ENCODE data around the gene PWWP2B. TPM values are rescaled to one million over a fixed set of nuclear protein-coding genes. Genes with fewer than 3 reads are reported as not detected.

PWWP2B gene
- total and polyA plus RNA-seq, 2 of the 8 experiments (the other 6 are each of a cell fraction or from before 2014, with no cell fraction given): 5.3 to 10.8 TPM

- ChIA-PET POLR2A (ENCODE audit: partially characterized antibody) (no interaction called here), CTCF (ENCODE audit: partially characterized antibody) (interaction anchor here (1.4 to 2.3 kb wide), 4 partner anchors 22 to 74 kb away, joined by 3 to 9 read pairs (median 4); no protein-coding TSS in a partner anchor)
- no peak overlapping the region for H3K56ac ChIP-seq (replicated peaks; ENCODE audit: insufficient read length, low read depth, low read length)
- H2BK20ac ChIP-seq (ENCODE audit: low read length): no peak overlapping the region
- H3K9ac ChIP-seq (replicated peaks in 1 of 4; ENCODE audit: extremely low read depth in 1 of 4, low read depth in 3 of 4, low read length in 3 of 4): no peak overlapping the region
- H3K18ac ChIP-seq (ENCODE audit: extremely low read depth, low read length): no peak overlapping the region
- FAIRE-seq (no peak), DNase-seq (ENCODE audit: low read depth in 1 of 2, low spot score in 2 of 2) (no peak)
- H3K79me2 ChIP-seq (ENCODE audit: control insufficient read depth in 1 of 2, insufficient read depth in 2 of 2, low read length in 2 of 2): no peaks in the 10 kb centered on the region
- no peak overlapping the region for H3K4ac ChIP-seq (replicated peaks; ENCODE audit: insufficient read length, low read depth, low read length)
- H3K4me3 ChIP-seq (ENCODE audit: extremely low read depth in 1 of 4, insufficient read depth in 2 of 4, low read depth in 3 of 4, low read length in 4 of 4): no peak overlapping the region
- H2BK12ac ChIP-seq (ENCODE audit: low read depth, low read length): no peak overlapping the region
- H3K27me3 ChIP-seq (replicated peaks in 1 of 4; ENCODE audit: control insufficient read depth in 3 of 4, extremely low read depth in 1 of 4, insufficient read depth in 3 of 4, low read length in 3 of 4): no peaks in the 10 kb centered on the region
- H3K4me2 ChIP-seq (ENCODE audit: insufficient read depth in 1 of 2, low read depth in 2 of 2, low read length in 2 of 2): no peak overlapping the region
- no peak overlapping the region for H2AFZ ChIP-seq (ENCODE audit: low read length)
- no peak overlapping the region for H3K14ac ChIP-seq (ENCODE audit: insufficient read length)
- H3K23ac ChIP-seq (ENCODE audit: insufficient read length): no peak overlapping the region
- H3K36me3 ChIP-seq (ENCODE audit: control insufficient read depth in 2 of 4, insufficient read depth in 4 of 4, low read length in 3 of 4): no peaks in the 10 kb centered on the region
- H4K8ac ChIP-seq (ENCODE audit: extremely low read depth, insufficient read depth, low read length): no peak overlapping the region
- H3K4me1 ChIP-seq (replicated peaks in 1 of 4; ENCODE audit: control insufficient read depth in 3 of 4, insufficient read depth in 4 of 4, low read length in 3 of 4): peaks cover 0 to 12% (median 9%) of the 10 kb centered on the region in 4 experiments; a peak in 6 of 7 replicates
- no peaks in the 10 kb centered on the region for H3K9me3 ChIP-seq (ENCODE audit: insufficient read depth in 2 of 2, low read depth in 1 of 2, low read length in 1 of 2)
- H3K79me1 ChIP-seq (ENCODE audit: low read depth, low read length): no peaks in the 10 kb centered on the region
- no peak overlapping the region for H4K5ac ChIP-seq (ENCODE audit: insufficient read length, low read depth, low read length)
- H2AK5ac ChIP-seq (ENCODE audit: low read depth, low read length): no peak overlapping the region
- no peaks in the 10 kb centered on the region for H3K23me2 ChIP-seq (ENCODE audit: low read depth, low read length)
- H4K91ac ChIP-seq (replicated peaks; ENCODE audit: insufficient read length, low read length): no peak overlapping the region
- no peak overlapping the region for H2BK120ac ChIP-seq (replicated peaks; ENCODE audit: low read depth, low read length)
- no peak overlapping the region for H2BK15ac ChIP-seq (ENCODE audit: low read length)
- H3K27ac ChIP-seq (ENCODE audit: low read depth, low read length): no peak overlapping the region
- TF ChIP-seq GTF2F1 (IDR thresholded peaks at IDR 0.05; ENCODE audit: borderline replicate concordance, low read depth, low read length): no peak
- no peak for TF ChIP-seq NANOG (IDR thresholded peaks at IDR 0.05; ENCODE audit: insufficient read depth, low read depth, low read length, poor library complexity, severe bottlenecking)
- no peak for TF ChIP-seq TEAD4 (IDR thresholded peaks at IDR 0.05; ENCODE audit: low read depth, low read length)
- TF ChIP-seq CBX5 (IDR thresholded peaks at IDR 0.05; ENCODE audit: low read depth, low read length): no peak
- TF ChIP-seq POLR2A (IDR thresholded peaks at IDR 0.05; ENCODE audit: control extremely low read depth in 1 of 2, low read depth in 2 of 2, low read length in 2 of 2): no peak
- no peak for TF ChIP-seq SRF (IDR thresholded peaks at IDR 0.05; ENCODE audit: low read depth, low read length)
- TF ChIP-seq POU5F1 (IDR thresholded peaks at IDR 0.05; ENCODE audit: low read depth, low read length): no peak
- no peak for TF ChIP-seq SUZ12 (IDR thresholded peaks at IDR 0.05; ENCODE audit: low read length)
- no peak for TF ChIP-seq CEBPB (IDR thresholded peaks at IDR 0.05; ENCODE audit: low read depth, low read length)
- TF ChIP-seq KDM1A (IDR thresholded peaks at IDR 0.05; ENCODE audit: borderline replicate concordance, low read length): no peak
- no peak for TF ChIP-seq RBBP5 (IDR thresholded peaks at IDR 0.05; ENCODE audit: borderline replicate concordance, low read depth, low read length)
- TF ChIP-seq TCF12 (IDR thresholded peaks at IDR 0.05; ENCODE audit: low read depth, low read length): no peak
- TF ChIP-seq CHD1 (IDR thresholded peaks at IDR 0.05; ENCODE audit: low read depth, low read length): no peak
- no peak for TF ChIP-seq SIX5 (IDR thresholded peaks at IDR 0.05; ENCODE audit: low read depth, low read length)
- no peak for TF ChIP-seq BCL11A (IDR thresholded peaks at IDR 0.05; ENCODE audit: low read depth in 2 of 2, low read length in 2 of 2)
- TF ChIP-seq ASH2L (IDR thresholded peaks at IDR 0.05; ENCODE audit: low read length): no peak
- 92% methylated on average over 5 of the region's 5 CpGs; no CpG with 5 or more reads in 1 of the 2 experiments for WGBS, 2 experiments (ENCODE audit: extremely low coverage in 1 of 2, insufficient coverage in 1 of 2, insufficient read length in 1 of 2, insufficient replicate concordance in 2 of 2, low coverage in 1 of 2, low lambda C conversion rate in 2 of 2, missing lambda C conversion rate in 1 of 2)
- no peak overlapping the region for H2BK5ac ChIP-seq (ENCODE audit: low read depth, low read length)
- no peaks in the 10 kb centered on the region for H4K20me1 ChIP-seq (replicated peaks in 1 of 2; ENCODE audit: control insufficient read depth in 1 of 2, insufficient read depth in 2 of 2, low read length in 2 of 2)
Measured at GRCh38 chr10:132385389-132385667, 11.7 kb upstream of the PWWP2B start.

All from H1 (cell line).